Right cardiac atrium (tissue), 5 donors: Measurements from ENCODE around the gene FARSB. TPM values are rescaled to one million over a fixed set of nuclear protein-coding genes. Genes with fewer than 3 reads are reported as not detected.
A peak's percentile ranks its signal among the peaks of the same experiment; 100 is the strongest.

Experiments used
- ATAC-seq, 2 donors: fragments of 200-7000 bp; cut with Tn5 transposase; one replicate each; pipeline versions ENCODE4 v1.8.0 to v1.9.1; 2020; ENCODE audit warnings: moderate library complexity in 2 of 2, mild to moderate bottlenecking in 1 of 2
- DNase-seq, 3 donors: peaks; one replicate each; pipeline ENCODE4 v3.0.0-alpha.2; 2020
- H3K27ac ChIP-seq: one replicate; pipeline ENCODE4 v1.5.1; 2013; ENCODE audit warnings: mild to moderate bottlenecking, low read length, control low read depth, moderate library complexity
- H3K27me3 ChIP-seq: one replicate; pipeline ENCODE4 v1.6.1; 2013; ENCODE audit not compliant: control insufficient read depth, insufficient read depth
- H3K4me1 ChIP-seq: one replicate; pipeline ENCODE4 v1.6.1; 2013; ENCODE audit warnings: low read length; ENCODE audit not compliant: control insufficient read depth, insufficient read depth
- H3K4me3 ChIP-seq: one replicate; pipeline ENCODE4 v1.5.1; 2013; ENCODE audit warnings: low read length, control low read depth
- H3K9me3 ChIP-seq: one replicate; pipeline ENCODE4 v1.6.1; 2013; ENCODE audit warnings: low read length; ENCODE audit not compliant: control insufficient read depth
- WGBS: extraction: QIAGEN DNeasy Blood & Tissue Kit; methylation state at CpG from one replicate; pipeline ENCODE4 v1.1.7; 2013; 5-methylcytosine and 5-hydroxymethylcytosine counted together
- intact Hi-C, 4 donors: fragments of 100-400 bp; cut with DNase I; formaldehyde crosslinking; loops; one replicate each; pipeline versions ENCODE4 v1.11.0 to v1.14.0; 2022 to 2023
- polyA plus RNA-seq: library from polyadenylated mRNA; stranded (reverse); fragments of 200-250 nt; gene quantifications from one replicate; pipeline ENCODE4 v1.2.3, GENCODE V29; 2013
- total RNA-seq, 4 donors: library from RNA; stranded (reverse); fragmentation: NEBNext Ultra II Directional; extraction: Animal tissue kit (Norgen Biotek cat#: 25700); gene quantifications; one replicate each; pipeline ENCODE4 v1.2.1, GENCODE V29; 2021
- donor health status: healthy with polysubstance abuse.
- donor health status: DM: no; HTN: yes; CAD: no.
- donor health status: DM: no; HTN: no; CAD: no.
- donor health status: DM: no; HTN: yes; CAD: no; lungs with severe emphysema.
- donor health status: DM: yes; HTN: yes; CAD: no.

The FARSB gene
- total and polyA plus RNA-seq, 5 donors, result 11.7 to 20.3 (median 16.2) TPM

- no peaks in the 10 kb centered on the region for H3K27me3 ChIP-seq
- no peak overlapping the region for H3K4me3 ChIP-seq
- DNase-seq (no peak), ATAC-seq (no peak)
- no peaks in the 10 kb centered on the region for H3K9me3 ChIP-seq
- intact Hi-C loops, result no loop called here
- 75% methylated on average over 3 of the region's 3 CpGs for WGBS
- H3K4me1 ChIP-seq, result peaks cover 1% of the 10 kb centered on the region
- no peak overlapping the region for H3K27ac ChIP-seq
Observed at GRCh38 chr2:222668494-222669154, 12.7 kb upstream of the FARSB start.

- ATAC-seq, result peak in 1 of 2 donors; percentile 56
- H3K9me3 ChIP-seq, result no peaks in the 10 kb centered on the region
- intact Hi-C loops, result no loop called here
- 49% methylated on average over 3 of the region's 3 CpGs for WGBS
- no peak overlapping the region for H3K4me3 ChIP-seq
- DNase-seq, result no peak
- H3K27me3 ChIP-seq, result no peaks in the 10 kb centered on the region
- no peak overlapping the region for H3K27ac ChIP-seq
- no peaks in the 10 kb centered on the region for H3K4me1 ChIP-seq
Observed at GRCh38 chr2:222663479-222663878, 7.6 kb upstream of the FARSB start.

GRCh38 chr2:222656526-222657446 is 894 bp upstream of the FARSB start:
- ATAC-seq, result peak; percentile 2 to 18
- intact Hi-C loops, result no loop called here
- H3K27ac ChIP-seq, result no peak overlapping the region
- H3K4me1 ChIP-seq, result no peaks in the 10 kb centered on the region
- H3K9me3 ChIP-seq, result no peaks in the 10 kb centered on the region
- 19% methylated on average over 13 of the region's 13 CpGs for WGBS
- H3K4me3 ChIP-seq, result peak overlapping the region; percentile 76
- H3K27me3 ChIP-seq, result no peaks in the 10 kb centered on the region
- no peak for DNase-seq

- DNase-seq (no peak), ATAC-seq (no peak)
- Histone ChIP-seq H3K4me3 (no peak overlapping the region), H3K4me1 (no peaks in the 10 kb centered on the region), H3K27ac (no peak overlapping the region), H3K9me3 (no peaks in the 10 kb centered on the region), H3K27me3 (no peaks in the 10 kb centered on the region)
- intact Hi-C loops, result no loop called here
Observed at GRCh38 chr2:222653280-222653679, 2.6 kb downstream of the FARSB start.

GRCh38 chr2:222652491-222653255 is 3.2 kb downstream of the FARSB start:
- Histone ChIP-seq H3K4me1 (no peaks in the 10 kb centered on the region), H3K27me3 (no peaks in the 10 kb centered on the region), H3K27ac (no peak overlapping the region), H3K4me3 (no peak overlapping the region), H3K9me3 (no peaks in the 10 kb centered on the region)
- intact Hi-C loops, result no loop called here
- ATAC-seq, result no peak
- 78% methylated on average over 8 of the region's 8 CpGs for WGBS
- no peak for DNase-seq

- ATAC-seq (no peak), DNase-seq (no peak)
- Histone ChIP-seq H3K27ac (no peak overlapping the region), H3K27me3 (no peaks in the 10 kb centered on the region), H3K4me3 (no peak overlapping the region), H3K4me1 (no peaks in the 10 kb centered on the region), H3K9me3 (no peaks in the 10 kb centered on the region)
- intact Hi-C loops, result no loop called here
- 91% methylated on average over 4 of the region's 4 CpGs for WGBS
Observed at GRCh38 chr2:222651718-222652418, 4.0 kb downstream of the FARSB start.

- 94% methylated on average over 3 of the region's 3 CpGs for WGBS
- ATAC-seq, result no peak
Observed at GRCh38 chr2:222649801-222650200, 6.1 kb downstream of the FARSB start.

GRCh38 chr2:222646008-222646407 is 9.9 kb downstream of the FARSB start:
- WGBS, result 84% methylated on average over 3 of the region's 3 CpGs
- no peak for ATAC-seq
- H3K27ac ChIP-seq, result no peak overlapping the region
- intact Hi-C loops, result no loop called here
- no peak for DNase-seq
- H3K27me3 ChIP-seq, result no peaks in the 10 kb centered on the region
- no peaks in the 10 kb centered on the region for H3K9me3 ChIP-seq
- H3K4me1 ChIP-seq, result no peaks in the 10 kb centered on the region
- no peak overlapping the region for H3K4me3 ChIP-seq

More at GRCh38 chr2:222649801-222650200, 6.1 kb downstream of the FARSB start:
- no peak for DNase-seq
- intact Hi-C loops, result no loop called here
- Histone ChIP-seq H3K4me1 (no peaks in the 10 kb centered on the region), H3K27me3 (no peaks in the 10 kb centered on the region), H3K27ac (no peak overlapping the region), H3K4me3 (no peak overlapping the region), H3K9me3 (no peaks in the 10 kb centered on the region)

GRCh38 chr2:222643134-222643533 is 12.8 kb downstream of the FARSB start:
- Histone ChIP-seq H3K4me3 (no peak overlapping the region), H3K27ac (no peak overlapping the region), H3K27me3 (no peaks in the 10 kb centered on the region), H3K9me3 (no peaks in the 10 kb centered on the region), H3K4me1 (no peaks in the 10 kb centered on the region)
- 93% methylated on average over 1 of the region's 1 CpG for WGBS
- intact Hi-C loops, result no loop called here
- no peak for ATAC-seq
- no peak for DNase-seq

- ATAC-seq (no peak), DNase-seq (no peak)
- Histone ChIP-seq H3K27me3 (no peaks in the 10 kb centered on the region), H3K9me3 (no peaks in the 10 kb centered on the region), H3K27ac (no peak overlapping the region), H3K4me1 (no peaks in the 10 kb centered on the region), H3K4me3 (no peak overlapping the region)
- intact Hi-C loops, result no loop called here
- WGBS, result 91% methylated on average over 2 of the region's 2 CpGs
Observed at GRCh38 chr2:222641336-222641735, 14.6 kb downstream of the FARSB start.
